Measurements from ENCODE around the gene SOX5. TPM values are rescaled to one million over a fixed set of nuclear protein-coding genes. Genes with fewer than 3 reads are reported as not detected.
"Not testable (repeated sequence)": the region's sequence is repeated elsewhere in the genome, so short reads cannot be mapped to it uniquely, and the experiment has no call there.

Gene SOX5
- total RNA-seq, 1 donor from 2014 or later, result 1.3 TPM

GRCh38 chr12:23893611-23894010 is 55.9 kb downstream of the SOX5 start:
- Mint-ChIP-seq H3K9me3 (no peaks in the 10 kb centered on the region), H3K4me1 (ENCODE audit: low read depth) (no peaks in the 10 kb centered on the region), H3K4me3 (no peak overlapping the region), H3K27ac (no peak overlapping the region), H3K27me3 (ENCODE audit: insufficient read depth) (no peaks in the 10 kb centered on the region), H3K36me3 (ENCODE audit: low read depth) (no peaks in the 10 kb centered on the region)
- intact Hi-C loops (cut with micrococcal nuclease), result no loop called here
- no peak for DNase-seq (ENCODE audit: low spot score)

- DNase-seq (ENCODE audit: low spot score), result no peak
- H3K4me1 Mint-ChIP-seq (ENCODE audit: low read depth), result no peaks in the 10 kb centered on the region
- H3K9me3 Mint-ChIP-seq, result no peaks in the 10 kb centered on the region
- intact Hi-C loops (cut with micrococcal nuclease), result no loop called here
- no peaks in the 10 kb centered on the region for H3K36me3 Mint-ChIP-seq (ENCODE audit: low read depth)
- no peaks in the 10 kb centered on the region for H3K27me3 Mint-ChIP-seq (ENCODE audit: insufficient read depth)
- H3K27ac Mint-ChIP-seq, result no peak overlapping the region
- H3K4me3 Mint-ChIP-seq, result no peak overlapping the region
Observed at GRCh38 chr12:23891115-23891514, 58.4 kb downstream of the SOX5 start.

- H3K9me3 Mint-ChIP-seq, result no peaks in the 10 kb centered on the region
- no peaks in the 10 kb centered on the region for H3K27me3 Mint-ChIP-seq (ENCODE audit: insufficient read depth)
- H3K4me3 Mint-ChIP-seq, result no peak overlapping the region
- no peak overlapping the region for H3K27ac Mint-ChIP-seq
- intact Hi-C loops (cut with micrococcal nuclease), result no loop called here
- no peaks in the 10 kb centered on the region for H3K4me1 Mint-ChIP-seq (ENCODE audit: low read depth)
- no peak for DNase-seq (ENCODE audit: low spot score)
- no peaks in the 10 kb centered on the region for H3K36me3 Mint-ChIP-seq (ENCODE audit: low read depth)
Observed at GRCh38 chr12:23889069-23889440, 60.4 kb downstream of the SOX5 start.

- no peak overlapping the region for H3K27ac Mint-ChIP-seq
- H3K9me3 Mint-ChIP-seq, result no peaks in the 10 kb centered on the region
- intact Hi-C loops (cut with micrococcal nuclease), result no loop called here
- no peak for DNase-seq (ENCODE audit: low spot score)
- H3K4me1 Mint-ChIP-seq (ENCODE audit: low read depth), result no peaks in the 10 kb centered on the region
- no peaks in the 10 kb centered on the region for H3K27me3 Mint-ChIP-seq (ENCODE audit: insufficient read depth)
- no peak overlapping the region for H3K4me3 Mint-ChIP-seq
- no peaks in the 10 kb centered on the region for H3K36me3 Mint-ChIP-seq (ENCODE audit: low read depth)
Observed at GRCh38 chr12:23888396-23889068, 60.9 kb downstream of the SOX5 start.

GRCh38 chr12:23887055-23887835 is 62.2 kb downstream of the SOX5 start:
- H3K9me3 Mint-ChIP-seq, result no peaks in the 10 kb centered on the region
- H3K36me3 Mint-ChIP-seq (ENCODE audit: low read depth), result no peaks in the 10 kb centered on the region
- DNase-seq (ENCODE audit: low spot score), result no peak
- H3K27ac Mint-ChIP-seq, result no peak overlapping the region
- no peaks in the 10 kb centered on the region for H3K4me1 Mint-ChIP-seq (ENCODE audit: low read depth)
- no peaks in the 10 kb centered on the region for H3K27me3 Mint-ChIP-seq (ENCODE audit: insufficient read depth)
- intact Hi-C loops (cut with micrococcal nuclease), result no loop called here
- no peak overlapping the region for H3K4me3 Mint-ChIP-seq

GRCh38 chr12:23885394-23885793 is 64.1 kb downstream of the SOX5 start:
- intact Hi-C loops (cut with micrococcal nuclease), result no loop called here
- Mint-ChIP-seq H3K36me3 (ENCODE audit: low read depth) (no peaks in the 10 kb centered on the region), H3K27ac (no peak overlapping the region), H3K27me3 (ENCODE audit: insufficient read depth) (no peaks in the 10 kb centered on the region), H3K9me3 (no peaks in the 10 kb centered on the region), H3K4me3 (no peak overlapping the region), H3K4me1 (ENCODE audit: low read depth) (no peaks in the 10 kb centered on the region)
- DNase-seq (ENCODE audit: low spot score), result no peak

- DNase-seq (ENCODE audit: low spot score), result no peak
- H3K36me3 Mint-ChIP-seq (ENCODE audit: low read depth), result no peaks in the 10 kb centered on the region
- H3K4me3 Mint-ChIP-seq, result no peak overlapping the region
- intact Hi-C loops (cut with micrococcal nuclease), result no loop called here
- no peak overlapping the region for H3K27ac Mint-ChIP-seq
- no peaks in the 10 kb centered on the region for H3K4me1 Mint-ChIP-seq (ENCODE audit: low read depth)
- H3K27me3 Mint-ChIP-seq (ENCODE audit: insufficient read depth), result no peaks in the 10 kb centered on the region
- H3K9me3 Mint-ChIP-seq, result no peaks in the 10 kb centered on the region
Observed at GRCh38 chr12:23884909-23885308, 64.6 kb downstream of the SOX5 start.

GRCh38 chr12:23880988-23881387 is 68.5 kb downstream of the SOX5 start:
- H3K4me1 Mint-ChIP-seq (ENCODE audit: low read depth), result no peaks in the 10 kb centered on the region
- intact Hi-C loops (cut with micrococcal nuclease), result no loop called here
- H3K4me3 Mint-ChIP-seq, result no peak overlapping the region
- H3K9me3 Mint-ChIP-seq, result no peaks in the 10 kb centered on the region
- DNase-seq (ENCODE audit: low spot score), result no peak
- H3K36me3 Mint-ChIP-seq (ENCODE audit: low read depth), result no peaks in the 10 kb centered on the region
- no peak overlapping the region for H3K27ac Mint-ChIP-seq
- no peaks in the 10 kb centered on the region for H3K27me3 Mint-ChIP-seq (ENCODE audit: insufficient read depth)

GRCh38 chr12:23876618-23877017 is 72.9 kb downstream of the SOX5 start:
- H3K27me3 Mint-ChIP-seq (ENCODE audit: insufficient read depth); H3K4me3 Mint-ChIP-seq; H3K36me3 Mint-ChIP-seq (ENCODE audit: low read depth); DNase-seq (ENCODE audit: low spot score); H3K9me3 Mint-ChIP-seq; H3K4me1 Mint-ChIP-seq (ENCODE audit: low read depth); H3K27ac Mint-ChIP-seq; intact Hi-C loops (cut with micrococcal nuclease): not testable (repeated sequence)

- Mint-ChIP-seq H3K4me3 (no peak overlapping the region), H3K27me3 (ENCODE audit: insufficient read depth) (no peaks in the 10 kb centered on the region), H3K4me1 (ENCODE audit: low read depth) (no peaks in the 10 kb centered on the region), H3K27ac (no peak overlapping the region), H3K36me3 (ENCODE audit: low read depth) (no peaks in the 10 kb centered on the region), H3K9me3 (peaks cover 14% of the 10 kb centered on the region)
- intact Hi-C loops (cut with micrococcal nuclease), result no loop called here
- DNase-seq (ENCODE audit: low spot score), result no peak
Observed at GRCh38 chr12:23867794-23868193, 81.7 kb downstream of the SOX5 start.

- H3K27me3 Mint-ChIP-seq (ENCODE audit: insufficient read depth), result no peaks in the 10 kb centered on the region
- no peak overlapping the region for H3K27ac Mint-ChIP-seq
- no peak for DNase-seq (ENCODE audit: low spot score)
- no peak overlapping the region for H3K4me3 Mint-ChIP-seq
- H3K4me1 Mint-ChIP-seq (ENCODE audit: low read depth), result no peaks in the 10 kb centered on the region
- H3K9me3 Mint-ChIP-seq, result peaks cover 9% of the 10 kb centered on the region
- H3K36me3 Mint-ChIP-seq (ENCODE audit: low read depth), result no peaks in the 10 kb centered on the region
- intact Hi-C loops (cut with micrococcal nuclease), result no loop called here
Observed at GRCh38 chr12:23862701-23863100, 86.8 kb downstream of the SOX5 start.

- H3K27me3 Mint-ChIP-seq (ENCODE audit: insufficient read depth), result no peaks in the 10 kb centered on the region
- no peaks in the 10 kb centered on the region for H3K36me3 Mint-ChIP-seq (ENCODE audit: low read depth)
- intact Hi-C loops (cut with micrococcal nuclease), result no loop called here
- DNase-seq (ENCODE audit: low spot score), result no peak
- no peak overlapping the region for H3K4me3 Mint-ChIP-seq
- H3K27ac Mint-ChIP-seq, result no peak overlapping the region
- H3K4me1 Mint-ChIP-seq (ENCODE audit: low read depth), result no peaks in the 10 kb centered on the region
- peaks cover 5% of the 10 kb centered on the region for H3K9me3 Mint-ChIP-seq
Observed at GRCh38 chr12:23860019-23860418, 89.5 kb downstream of the SOX5 start.

- Mint-ChIP-seq H3K4me3 (no peak overlapping the region), H3K36me3 (ENCODE audit: low read depth) (no peaks in the 10 kb centered on the region), H3K27ac (no peak overlapping the region), H3K27me3 (ENCODE audit: insufficient read depth) (no peaks in the 10 kb centered on the region), H3K9me3 (no peaks in the 10 kb centered on the region), H3K4me1 (ENCODE audit: low read depth) (no peaks in the 10 kb centered on the region)
- DNase-seq (ENCODE audit: low spot score), result no peak
- intact Hi-C loops (cut with micrococcal nuclease), result no loop called here
Observed at GRCh38 chr12:23857178-23857577, 92.3 kb downstream of the SOX5 start.
